Colonic mucosa (tissue), 4 donors: ENCODE measurements around the gene RHOT1. TPM values are rescaled to one million over a fixed set of nuclear protein-coding genes. Genes with fewer than 3 reads are reported as not detected.

Source experiments
- DNase-seq: peaks from one replicate; pipeline ENCODE4 v3.0.0-alpha.2; 2020
- H3K27ac ChIP-seq: fragments of 200-600 bp; one replicate; pipeline ENCODE4 v1.8.0; 2021
- H3K27me3 ChIP-seq: fragments of 200-600 bp; one replicate; pipeline ENCODE4 v1.8.0; 2021
- H3K36me3 ChIP-seq: fragments of 200-600 bp; one replicate; pipeline ENCODE4 v1.8.0; 2021
- H3K4me1 ChIP-seq: fragments of 200-600 bp; one replicate; pipeline ENCODE4 v1.8.0; 2021; ENCODE audit warnings: mild to moderate bottlenecking
- H3K4me3 ChIP-seq: fragments of 200-600 bp; one replicate; pipeline ENCODE4 v1.8.0; 2021
- H3K9ac ChIP-seq, 2 donors: one replicate each; pipeline ENCODE4 v1.7.0; 2013; ENCODE audit warnings: control low read depth in 2 of 2, low read depth in 2 of 2, low read length in 2 of 2
- H3K9me3 ChIP-seq: fragments of 200-600 bp; one replicate; pipeline ENCODE4 v1.8.0; 2021
- CTCF ChIP-seq: fragments of 200-600 bp; IDR thresholded peaks from one replicate; pipeline ENCODE4 v1.8.0; 2022; ENCODE audit warnings: antibody characterized with exemption, mild to moderate bottlenecking
- intact Hi-C: fragments of 100-400 bp; cut with DNase I; formaldehyde crosslinking; loops from one replicate; pipeline ENCODE4 v1.14.1; 2022
- total RNA-seq, 2 donors: library from RNA; stranded (reverse); fragmentation: NEBNext Ultra II Directional in 1 of 2; extraction: Animal tissue kit (Norgen Biotek cat#: 25700) in 1 of 2; gene quantifications; one replicate each; pipeline ENCODE4 v1.2.1, GENCODE V29; 2021
- donor health status: healthy.
- donor health status: DM: no; HTN: no; CAD: no.
- donor health status: DM: no; HTN: no; CAD: no.

Gene RHOT1
- total RNA-seq, 2 donors from 2014 or later: 18.1 to 27.4 TPM

GRCh38 chr17:32235588-32235987 lies 93.3 kb downstream of the RHOT1 start:
- H3K27me3 ChIP-seq: no peaks in the 10 kb centered on the region
- no peaks in the 10 kb centered on the region for H3K4me1 ChIP-seq
- intact Hi-C loops: no loop called here
- no peaks in the 10 kb centered on the region for H3K36me3 ChIP-seq
- TF ChIP-seq CTCF: no peak
- H3K4me3 ChIP-seq: no peak overlapping the region
- no peak overlapping the region for H3K27ac ChIP-seq
- no peak overlapping the region for H3K9ac ChIP-seq
- DNase-seq: no peak
- no peaks in the 10 kb centered on the region for H3K9me3 ChIP-seq

- Histone ChIP-seq H3K4me3 (no peak overlapping the region), H3K4me1 (no peaks in the 10 kb centered on the region), H3K9ac (no peak overlapping the region), H3K36me3 (no peaks in the 10 kb centered on the region), H3K27ac (no peak overlapping the region), H3K9me3 (no peaks in the 10 kb centered on the region), H3K27me3 (no peaks in the 10 kb centered on the region)
- no peak for DNase-seq
- intact Hi-C loops: no loop called here
- no peak for TF ChIP-seq CTCF
Measured at GRCh38 chr17:32239456-32239855, 97.2 kb downstream of the RHOT1 start.

- no peak for DNase-seq
- H3K36me3 ChIP-seq: no peaks in the 10 kb centered on the region
- no peaks in the 10 kb centered on the region for H3K9me3 ChIP-seq
- no peak for TF ChIP-seq CTCF
- H3K4me1 ChIP-seq: no peaks in the 10 kb centered on the region
- H3K27ac ChIP-seq: no peak overlapping the region
- H3K27me3 ChIP-seq: no peaks in the 10 kb centered on the region
- intact Hi-C loops: no loop called here
- H3K9ac ChIP-seq: no peak overlapping the region
- H3K4me3 ChIP-seq: no peak overlapping the region
Measured at GRCh38 chr17:32240750-32241149, 98.4 kb downstream of the RHOT1 start.

GRCh38 chr17:32241640-32242039 lies 99.3 kb downstream of the RHOT1 start:
- no peak for TF ChIP-seq CTCF
- Histone ChIP-seq H3K36me3 (no peaks in the 10 kb centered on the region), H3K9me3 (no peaks in the 10 kb centered on the region), H3K27me3 (no peaks in the 10 kb centered on the region), H3K9ac (no peak overlapping the region), H3K27ac (no peak overlapping the region), H3K4me3 (no peak overlapping the region), H3K4me1 (no peaks in the 10 kb centered on the region)
- intact Hi-C loops: no loop called here
- no peak for DNase-seq

GRCh38 chr17:32249475-32249874 lies 107.2 kb downstream of the RHOT1 start:
- Histone ChIP-seq H3K27me3 (no peaks in the 10 kb centered on the region), H3K4me3 (no peak overlapping the region), H3K36me3 (no peaks in the 10 kb centered on the region), H3K27ac (no peak overlapping the region), H3K4me1 (no peaks in the 10 kb centered on the region), H3K9me3 (no peaks in the 10 kb centered on the region), H3K9ac (no peak overlapping the region)
- intact Hi-C loops: no loop called here
- TF ChIP-seq CTCF: no peak
- no peak for DNase-seq
